K562 (cell line): ENCODE data around the gene PRKAG2. TPM values are rescaled to one million over a fixed set of nuclear protein-coding genes. Genes with fewer than 3 reads are reported as not detected.
"Not testable (repeated sequence)": the region's sequence is repeated elsewhere in the genome, so short reads cannot be mapped to it uniquely, and the experiment has no call there.

Experiments used
- ATAC-seq: fragments of 200-7000 bp; cut with Tn5 transposase; 3 replicates; pipeline ENCODE4 v1.9.1; 2020; ENCODE audit warnings: moderate library complexity
- BruUV-seq: library from RNA; stranded (reverse); fragments of 400-500 nt; replicated peaks from 2 replicates; lab custom pipeline; 2021; lab: Mats Ljungman, UMichigan
- CTCF ChIA-PET: fragments of 300-600 bp; formaldehyde crosslinking; extraction: SDS; loops from one replicate; lab custom pipeline; 2021; ENCODE audit warnings: low intra/inter-chr PET ratio; lab: Yijun Ruan, JAX
- POLR2A ChIA-PET: fragments of 300-600, 350-650 bp; sonication (Branson Sonifier 250); formaldehyde crosslinking; extraction: SDS; loops from one replicate; lab custom pipeline; 2021; ENCODE audit warnings: antibody characterized with exemption, inconsistent platforms; lab: Yijun Ruan, JAX
- DNase-seq, 4 experiments: peaks; one replicate each; pipeline versions ENCODE4 v3.0.0 to v3.0.0-alpha.2; 2011 to 2018; ENCODE audit warnings: low spot score in 3 of 4, mixed read lengths in 3 of 4; ENCODE audit errors: extremely low read depth in 1 of 4
- FAIRE-seq: peaks from 2 replicates; lab custom pipeline; 2011; peaks lifted over from hg19 to GRCh38; lab: Jason Lieb, UNC
- H2AFZ ChIP-seq: 2 replicates; pipeline ENCODE4 v1.6.0; 2011; ENCODE audit warnings: low read depth, low read length, control low read depth, inconsistent platforms
- H3K27ac ChIP-seq: fragments of 200-600 bp; 3 replicates; pipeline ENCODE4 v1.8.0; 2011; ENCODE audit warnings: low read depth, mild to moderate bottlenecking, control low read depth, inconsistent platforms, low read length, moderate library complexity, mixed read lengths; ENCODE audit errors: extremely low read depth
- H3K27me3 ChIP-seq, 2 experiments: fragments of 300-600 bp in 1 of 2; 2 replicates in 1 of 2; 3 replicates in 1 of 2; pipeline versions ENCODE4 v1.6.0 to v1.8.0; 2011; ENCODE audit warnings: inconsistent platforms in 2 of 2, low read length in 2 of 2, mild to moderate bottlenecking in 1 of 2, mixed read lengths in 1 of 2, moderate library complexity in 1 of 2; ENCODE audit not compliant: control insufficient read depth in 2 of 2, insufficient read depth in 2 of 2
- H3K36me3 ChIP-seq: fragments of 300-600 bp; 3 replicates; pipeline ENCODE4 v1.8.0; 2011; ENCODE audit warnings: mild to moderate bottlenecking, low read length, inconsistent platforms; ENCODE audit not compliant: control insufficient read depth, insufficient read depth
- H3K4me1 ChIP-seq, 2 experiments: fragments of 200-600 bp in 1 of 2; replicated peaks in 1 of 2; 2 replicates in 1 of 2; 3 replicates in 1 of 2; pipeline versions ENCODE4 v1.5.1 to v1.8.0; 2011; ENCODE audit warnings: inconsistent platforms in 2 of 2, low read length in 2 of 2, mild to moderate bottlenecking in 1 of 2, mixed read lengths in 1 of 2, moderate library complexity in 1 of 2; ENCODE audit not compliant: control insufficient read depth in 2 of 2, insufficient read depth in 2 of 2
- H3K4me2 ChIP-seq: 2 replicates; pipeline ENCODE4 v1.6.1; 2011; ENCODE audit warnings: low read length, control low read depth, inconsistent platforms, mixed read lengths; ENCODE audit not compliant: insufficient read depth
- H3K4me3 ChIP-seq: fragments of 200-600 bp; sonication (generic), shearing (Covaris generic); 2 replicates; pipeline ENCODE4 v1.5.1; 2016; ENCODE audit warnings: control low read depth, inconsistent platforms
- H3K79me2 ChIP-seq: fragments of 200-600 bp; 3 replicates; pipeline ENCODE4 v1.8.0; 2011; ENCODE audit warnings: low read length, inconsistent platforms; ENCODE audit not compliant: control insufficient read depth, insufficient read depth
- H3K9ac ChIP-seq, 2 experiments: 2 replicates each; pipeline versions ENCODE4 v1.6.0 to v1.6.1; 2011; ENCODE audit warnings: low read depth in 2 of 2, low read length in 2 of 2, control low read depth in 1 of 2, inconsistent platforms in 1 of 2, mild to moderate bottlenecking in 1 of 2, mixed read lengths in 1 of 2; ENCODE audit not compliant: insufficient read depth in 1 of 2
- H3K9me1 ChIP-seq: one replicate; pipeline ENCODE4 v1.6.0; 2011; ENCODE audit warnings: inconsistent platforms, mild to moderate bottlenecking, low read length, moderate library complexity; ENCODE audit not compliant: control insufficient read depth, insufficient read depth
- H3K9me3 ChIP-seq: replicated peaks from 2 replicates; pipeline ENCODE4 v1.5.1; 2011; ENCODE audit warnings: low read depth, low read length, inconsistent platforms; ENCODE audit not compliant: control insufficient read depth, insufficient read depth
- H4K20me1 ChIP-seq: replicated peaks from 2 replicates; pipeline ENCODE4 v1.6.1; 2011; ENCODE audit warnings: low read length, inconsistent platforms, mixed read lengths; ENCODE audit not compliant: control insufficient read depth, insufficient read depth
- GTF2F1 ChIP-seq: IDR thresholded peaks from 2 replicates; pipeline ENCODE4 v1.6.1; 2011; ENCODE audit warnings: low read depth, low read length, improper control_type of control experiment
- HEY1 ChIP-seq: fragments of 250-450 bp; sonication (Bioruptor Pico); IDR thresholded peaks from 2 replicates; pipeline ENCODE4 v1.5.0; 2020; ENCODE audit warnings: mild to moderate bottlenecking, moderate library complexity, borderline replicate concordance
- MIER1 ChIP-seq: fragments of 450-650 bp; IDR thresholded peaks from 2 replicates; pipeline ENCODE4 v1.6.1; 2016; ENCODE audit warnings: antibody characterized with exemption, mild to moderate bottlenecking, low read depth
- PML ChIP-seq: IDR thresholded peaks from 2 replicates; pipeline ENCODE4 v1.6.1; 2012; ENCODE audit warnings: low read length, inconsistent platforms
- PRMT5 ChIP-seq: sonication (generic); formaldehyde crosslinking; IDR thresholded peaks from 2 replicates; pipeline ENCODE4 v1.5.0; 2020; ENCODE audit warnings: missing genetic modification reagents
- SIX5 ChIP-seq, 2 experiments: IDR thresholded peaks; 2 replicates each; pipeline ENCODE4 v1.6.1; 2011; ENCODE audit warnings: low read length in 2 of 2, borderline replicate concordance in 1 of 2, low read depth in 1 of 2, mild to moderate bottlenecking in 1 of 2, moderate library complexity in 1 of 2; ENCODE audit not compliant: insufficient read depth in 1 of 2
- ZNF232 ChIP-seq: sonication (generic); formaldehyde crosslinking; IDR thresholded peaks from 2 replicates; pipeline ENCODE4 v1.8.0; 2022; ENCODE audit warnings: mild to moderate bottlenecking, missing genetic modification reagents
- ZNF41 ChIP-seq: fragments of 250-450 bp; sonication (Bioruptor Pico); conservative IDR thresholded peaks from 2 replicates; pipeline ENCODE4 v1.4.0; 2020; ENCODE audit warnings: mild to moderate bottlenecking
- WGBS: fragments of 100-300 bp; shearing (Covaris generic); methylation state at CpG from one replicate; pipeline ENCODE4 v1.1.6; 2016; ENCODE audit warnings: low coverage, mixed read lengths; ENCODE audit not compliant: insufficient coverage; ENCODE audit errors: missing lambda C conversion rate; 5-methylcytosine and 5-hydroxymethylcytosine counted together
- in situ Hi-C: fragments of 300-500 bp; cut with MboI; formaldehyde crosslinking; loops from 4 replicates; pipeline ENCODE4 v1.15.0; 2018; ENCODE audit warnings: inconsistent platforms, mixed read lengths
- intact Hi-C: fragments of 100-400 bp; cut with micrococcal nuclease; formaldehyde crosslinking; loops from 2 replicates; pipeline ENCODE4 v1.14.2; 2022
- polyA plus RNA-seq, 8 experiments: library from polyadenylated mRNA; depleted of rRNA in 4 of 8; stranded (reverse) in 5 of 8; unstranded in 3 of 8; fragments of >200 nt; fragmentation: Nextera tagmentation in 2 of 8; fragmentation: Illumina TruSeq in 1 of 8; extraction: Ambion mirVana in 2 of 8; extraction: Trizol in 1 of 8; gene quantifications; 2 replicates each; pipeline versions ENCODE4 v1.2.1 to v1.2.3, GENCODE V29; 2011 to 2014; ENCODE audit warnings: inconsistent platforms in 1 of 8, missing spikeins in 1 of 8
- total RNA-seq, 7 experiments: library from RNA; depleted of rRNA in 6 of 7; stranded (reverse); fragments of >200 nt in 6 of 7; fragmentation: Illumina TruSeq in 2 of 7; extraction: Trizol in 2 of 7; gene quantifications; 2 replicates each; pipeline versions ENCODE4 v1.2.1 to v1.2.3, GENCODE V29; 2011 to 2021; ENCODE audit warnings: low replicate concordance in 1 of 7
- TF ChIP-seq, protein P1 (sequence below): fragments of 250-450 bp; sonication (Bioruptor Pico); IDR thresholded peaks from 2 replicates; pipeline ENCODE4 v1.8.0; 2021; ENCODE audit warnings: moderate library complexity, mild to moderate bottlenecking, inconsistent platforms
- TF ChIP-seq, protein P2 (sequence below): IDR thresholded peaks from 2 replicates; pipeline ENCODE4 v1.6.1; 2016; ENCODE audit warnings: missing genetic modification characterization, missing compliant biosample characterization

The PRKAG2 gene
- total and polyA plus RNA-seq, 9 of the 15 experiments (the other 6 are each of a cell fraction or from before 2014, with no cell fraction given) = 0.99 to 5.6 (median 3.3) TPM

DNA sequence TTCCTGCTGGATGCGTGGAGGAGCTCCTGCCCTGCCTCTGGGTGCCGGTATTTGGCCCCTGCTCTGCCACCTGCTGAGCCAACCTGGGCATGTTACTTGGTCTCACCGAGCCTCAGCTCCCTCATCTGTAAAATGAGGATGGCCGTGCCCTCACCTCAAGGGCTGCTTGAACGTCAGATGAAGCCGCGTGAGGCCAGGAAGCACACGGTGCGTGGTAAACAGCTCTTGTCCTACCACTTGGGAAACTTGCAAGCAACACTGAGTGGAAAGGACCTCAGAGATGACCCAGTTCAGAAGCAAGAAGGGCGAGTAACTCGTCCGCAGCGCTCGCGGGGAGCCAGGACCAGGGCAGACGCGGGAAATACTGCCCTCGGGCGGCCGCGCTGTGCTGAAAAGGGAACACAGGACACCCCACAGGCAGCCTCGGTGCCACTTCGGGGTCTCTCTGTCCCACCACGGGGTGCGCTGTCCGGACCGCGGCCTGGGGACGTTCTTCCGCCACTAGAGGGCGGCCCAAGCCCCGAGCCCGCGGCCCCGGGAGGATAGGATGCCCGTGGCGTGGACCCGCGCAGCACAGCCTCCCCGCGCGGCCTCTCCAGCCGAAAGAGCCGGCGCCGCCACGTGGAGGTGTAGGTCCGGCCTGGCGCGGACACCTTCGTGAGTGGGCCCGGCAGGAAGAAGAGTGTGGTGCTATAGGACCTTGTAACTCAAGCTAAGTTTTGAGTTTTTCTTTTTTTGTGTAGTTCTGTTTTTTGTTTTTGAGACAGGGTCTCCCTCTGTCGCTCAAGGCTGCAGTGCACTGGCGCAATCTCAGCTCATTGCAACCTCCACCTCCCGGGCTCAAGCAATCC lies 94.1 kb downstream of the PRKAG2 start (continued):
- TF ChIP-seq ZNF41 (no peak), HEY1 (no peak), MIER1 (no peak), SIX5 (IDR thresholded peaks at IDR 0.05; ENCODE audit: borderline replicate concordance in 1 of 2, insufficient read depth in 1 of 2, low read depth in 1 of 2, low read length in 2 of 2) (no peak), GTF2F1 (no peak), PML (no peak), PRMT5 (no peak), ZNF232 (CRISPR knock-in tag) (no peak)
- TF ChIP-seq, protein P1, sequence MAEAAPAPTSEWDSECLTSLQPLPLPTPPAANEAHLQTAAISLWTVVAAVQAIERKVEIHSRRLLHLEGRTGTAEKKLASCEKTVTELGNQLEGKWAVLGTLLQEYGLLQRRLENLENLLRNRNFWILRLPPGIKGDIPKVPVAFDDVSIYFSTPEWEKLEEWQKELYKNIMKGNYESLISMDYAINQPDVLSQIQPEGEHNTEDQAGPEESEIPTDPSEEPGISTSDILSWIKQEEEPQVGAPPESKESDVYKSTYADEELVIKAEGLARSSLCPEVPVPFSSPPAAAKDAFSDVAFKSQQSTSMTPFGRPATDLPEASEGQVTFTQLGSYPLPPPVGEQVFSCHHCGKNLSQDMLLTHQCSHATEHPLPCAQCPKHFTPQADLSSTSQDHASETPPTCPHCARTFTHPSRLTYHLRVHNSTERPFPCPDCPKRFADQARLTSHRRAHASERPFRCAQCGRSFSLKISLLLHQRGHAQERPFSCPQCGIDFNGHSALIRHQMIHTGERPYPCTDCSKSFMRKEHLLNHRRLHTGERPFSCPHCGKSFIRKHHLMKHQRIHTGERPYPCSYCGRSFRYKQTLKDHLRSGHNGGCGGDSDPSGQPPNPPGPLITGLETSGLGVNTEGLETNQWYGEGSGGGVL (CRISPR knock-in tag) = no peak

DNA sequence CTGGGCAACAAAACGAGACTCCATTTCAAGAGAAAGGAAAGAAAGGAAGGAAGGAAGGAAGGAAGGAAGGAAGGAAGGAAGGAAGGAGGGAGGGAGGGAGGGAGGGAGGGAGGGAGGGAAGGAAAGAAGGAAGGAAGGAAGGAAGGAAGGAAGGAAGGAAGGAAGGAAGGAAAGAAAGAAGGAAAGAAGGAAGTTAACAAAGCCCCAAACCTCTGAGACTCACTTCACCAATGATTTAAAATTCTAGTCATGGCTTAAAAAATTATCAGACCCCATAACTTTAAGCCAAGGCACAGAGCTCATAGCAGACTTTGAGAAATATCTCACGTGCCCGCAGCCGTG lies 94.7 kb downstream of the PRKAG2 start:
- H3K4me3 ChIP-seq, H4K20me1 ChIP-seq, H2AFZ ChIP-seq, H3K27ac ChIP-seq, BruUV-seq, ATAC-seq, H3K79me2 ChIP-seq, H3K9ac ChIP-seq, H3K9me1 ChIP-seq, in situ Hi-C loops, H3K4me2 ChIP-seq, H3K36me3 ChIP-seq, H3K4me1 ChIP-seq, FAIRE-seq, DNase-seq, H3K9me3 ChIP-seq: not testable (repeated sequence)
- H3K27me3 ChIP-seq = peaks cover 55 to 83% of the 10 kb centered on the region in 2 experiments
- CTCF ChIA-PET = interaction anchor here (0.7 to 0.9 kb wide), 2 partner anchors 243 to 248 kb away, joined by 3 to 5 read pairs; partner anchors contain the start of gene GALNT11
- intact Hi-C loops = loop anchor here (2.0 to 5.0 kb wide), 3 partner anchors 151 to 250 kb away; no protein-coding TSS in a partner anchor
- 16% methylated on average over 4 of the region's 4 CpGs for WGBS
- TF ChIP-seq, protein P2, sequence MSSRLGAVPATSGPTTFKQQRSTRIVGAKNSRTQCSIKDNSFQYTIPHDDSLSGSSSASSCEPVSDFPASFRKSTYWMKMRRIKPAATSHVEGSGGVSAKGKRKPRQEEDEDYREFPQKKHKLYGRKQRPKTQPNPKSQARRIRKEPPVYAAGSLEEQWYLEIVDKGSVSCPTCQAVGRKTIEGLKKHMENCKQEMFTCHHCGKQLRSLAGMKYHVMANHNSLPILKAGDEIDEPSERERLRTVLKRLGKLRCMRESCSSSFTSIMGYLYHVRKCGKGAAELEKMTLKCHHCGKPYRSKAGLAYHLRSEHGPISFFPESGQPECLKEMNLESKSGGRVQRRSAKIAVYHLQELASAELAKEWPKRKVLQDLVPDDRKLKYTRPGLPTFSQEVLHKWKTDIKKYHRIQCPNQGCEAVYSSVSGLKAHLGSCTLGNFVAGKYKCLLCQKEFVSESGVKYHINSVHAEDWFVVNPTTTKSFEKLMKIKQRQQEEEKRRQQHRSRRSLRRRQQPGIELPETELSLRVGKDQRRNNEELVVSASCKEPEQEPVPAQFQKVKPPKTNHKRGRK = peak; percentile 63; the same call in 1 of the 2 replicates
- POLR2A ChIA-PET = interaction anchor here (0.6 kb wide), 1 partner anchor 9 kb away, joined by 3 read pairs; no protein-coding TSS in a partner anchor
